Neural progenitor cell (in vitro differentiated cells): ENCODE results near the gene PRKAG2. TPM values are rescaled to one million over a fixed set of nuclear protein-coding genes. Genes with fewer than 3 reads are reported as not detected.

Experiments used
- DNase-seq: peaks from one replicate; pipeline ENCODE4 v3.0.0-alpha.2; 2016; ENCODE audit warnings: low spot score
- H2AFZ ChIP-seq: fragments of 200-600 bp; sonication (generic); replicated peaks from 2 replicates; pipeline ENCODE4 v1.6.1; 2016; ENCODE audit warnings: antibody characterized with exemption
- H3F3A ChIP-seq: fragments of 200-600 bp; sonication (generic); 2 replicates; pipeline ENCODE4 v1.6.1; 2016; ENCODE audit warnings: antibody characterized with exemption, low read depth
- H3K27ac ChIP-seq: fragments of 200-600 bp; sonication (generic); 2 replicates; pipeline ENCODE4 v1.5.1; 2016; ENCODE audit warnings: mild to moderate bottlenecking
- H3K27me3 ChIP-seq: fragments of 200-600 bp; sonication (generic); 2 replicates; pipeline ENCODE4 v1.6.1; 2016; ENCODE audit warnings: mild to moderate bottlenecking, moderate library complexity
- H3K36me3 ChIP-seq: fragments of 200-600 bp; sonication (generic); 2 replicates; pipeline ENCODE4 v1.5.1; 2016
- H3K4me1 ChIP-seq: fragments of 200-600 bp; sonication (generic); 2 replicates; pipeline ENCODE4 v1.6.1; 2016; ENCODE audit warnings: mixed run types
- H3K4me2 ChIP-seq: fragments of 200-600 bp; sonication (generic); 2 replicates; pipeline ENCODE4 v1.6.1; 2016
- H3K4me3 ChIP-seq: fragments of 200-600 bp; sonication (generic); 2 replicates; pipeline ENCODE4 v1.5.1; 2016
- H3K79me2 ChIP-seq: fragments of 200-600 bp; sonication (generic); 2 replicates; pipeline ENCODE4 v1.6.1; 2016; ENCODE audit warnings: low read depth
- H3K9ac ChIP-seq: fragments of 200-600 bp; sonication (generic); 2 replicates; pipeline ENCODE4 v1.6.1; 2016
- H3K9me3 ChIP-seq: fragments of 200-600 bp; sonication (generic); 2 replicates; pipeline ENCODE4 v1.5.1; 2016; ENCODE audit warnings: low read depth
- H4K20me1 ChIP-seq: fragments of 200-600 bp; sonication (generic); 2 replicates; pipeline ENCODE4 v1.6.1; 2016; ENCODE audit warnings: low read depth
- H3K27ac Mint-ChIP-seq: 3 replicates; pipeline ENCODE4 v1.8.0; 2021; ENCODE audit warnings: mixed read lengths
- H3K27me3 Mint-ChIP-seq: 2 replicates; pipeline ENCODE4 v1.8.0; 2022; ENCODE audit warnings: low read depth, mild to moderate bottlenecking, inconsistent platforms, moderate library complexity, mixed read lengths; ENCODE audit not compliant: insufficient read depth
- H3K36me3 Mint-ChIP-seq: 3 replicates; pipeline ENCODE4 v1.8.0; 2021; ENCODE audit warnings: mixed read lengths
- H3K4me1 Mint-ChIP-seq: 3 replicates; pipeline ENCODE4 v1.8.0; 2021; ENCODE audit warnings: mixed read lengths
- H3K4me3 Mint-ChIP-seq: 3 replicates; pipeline ENCODE4 v1.8.0; 2021; ENCODE audit warnings: mild to moderate bottlenecking, moderate library complexity, mixed read lengths
- H3K9me3 Mint-ChIP-seq: 3 replicates; pipeline ENCODE4 v1.8.0; 2020; ENCODE audit warnings: mixed read lengths
- EZH2 ChIP-seq: fragments of 200-600 bp; sonication (generic); IDR thresholded peaks from 2 replicates; pipeline ENCODE4 v1.6.1; 2017; ENCODE audit warnings: antibody characterized with exemption, mild to moderate bottlenecking, moderate library complexity
- EZH2phosphoT487 ChIP-seq: fragments of 200-600 bp; sonication (generic); IDR thresholded peaks from 2 replicates; pipeline ENCODE4 v1.6.1; 2017; ENCODE audit warnings: antibody characterized with exemption
- total RNA-seq: library from RNA; depleted of rRNA; stranded (reverse); fragments of >200 nt; gene quantifications from 2 replicates; pipeline ENCODE4 v1.2.3, GENCODE V29; 2015; ENCODE audit warnings: low replicate concordance
- TF ChIP-seq, protein P1 (sequence below): fragments of 200-600 bp; sonication (generic); IDR thresholded peaks from 2 replicates; pipeline ENCODE4 v1.5.1; 2017; ENCODE audit warnings: antibody characterized with exemption, mild to moderate bottlenecking

Gene PRKAG2
- total RNA-seq, 1 donor from 2014 or later, result 11.4 TPM

DNA sequence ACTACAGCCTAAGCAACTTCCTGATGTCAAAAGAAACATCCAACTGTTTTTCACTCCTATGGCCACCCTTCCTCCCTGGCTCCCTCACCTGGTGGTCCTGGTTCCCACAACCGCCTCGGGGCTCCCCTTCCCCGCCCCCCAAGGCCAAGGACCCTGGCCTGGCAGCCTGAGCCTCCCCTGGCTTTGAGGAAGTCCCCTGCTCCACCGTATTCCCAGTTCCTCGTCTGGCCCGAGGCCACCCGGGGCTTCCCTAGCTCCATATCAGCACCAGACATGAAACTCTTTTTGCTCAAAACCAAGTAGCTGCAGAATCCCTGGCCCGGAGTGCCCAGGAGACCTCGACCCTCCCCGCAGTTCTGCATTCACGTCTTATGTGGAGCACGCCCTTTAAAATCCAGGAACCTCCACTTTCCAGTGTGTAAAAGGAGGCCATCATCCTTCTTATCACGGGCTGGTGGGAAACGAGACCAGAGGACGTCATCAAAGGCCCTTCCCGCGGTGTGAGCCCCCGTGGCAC, 82.9 kb downstream of the PRKAG2 start:
- no peaks in the 10 kb centered on the region for H3K79me2 ChIP-seq
- H3K4me1 ChIP-seq, result peaks cover 16% of the 10 kb centered on the region
- peaks cover 39% of the 10 kb centered on the region for H3K4me1 Mint-ChIP-seq
- no peak overlapping the region for H3K9ac ChIP-seq
- no peaks in the 10 kb centered on the region for H3K36me3 ChIP-seq
- H2AFZ ChIP-seq, result no peak overlapping the region
- peak overlapping the region; percentile 60 for H3K27ac Mint-ChIP-seq
- no peaks in the 10 kb centered on the region for H4K20me1 ChIP-seq
- no peak overlapping the region for H3K27ac ChIP-seq
- no peaks in the 10 kb centered on the region for H3K27me3 ChIP-seq
- DNase-seq, result no peak
- no peaks in the 10 kb centered on the region for H3K9me3 ChIP-seq
- H3K4me3 Mint-ChIP-seq, result peak overlapping the region; percentile 15
- no peak overlapping the region for H3K4me3 ChIP-seq
- peaks cover 6% of the 10 kb centered on the region for H3K27me3 Mint-ChIP-seq
- H3K4me2 ChIP-seq, result no peak overlapping the region
- no peaks in the 10 kb centered on the region for H3F3A ChIP-seq
- H3K9me3 Mint-ChIP-seq, result no peaks in the 10 kb centered on the region
- no peaks in the 10 kb centered on the region for H3K36me3 Mint-ChIP-seq
- TF ChIP-seq EZH2phosphoT487 (no peak), EZH2 (no peak)
- TF ChIP-seq, protein P1, sequence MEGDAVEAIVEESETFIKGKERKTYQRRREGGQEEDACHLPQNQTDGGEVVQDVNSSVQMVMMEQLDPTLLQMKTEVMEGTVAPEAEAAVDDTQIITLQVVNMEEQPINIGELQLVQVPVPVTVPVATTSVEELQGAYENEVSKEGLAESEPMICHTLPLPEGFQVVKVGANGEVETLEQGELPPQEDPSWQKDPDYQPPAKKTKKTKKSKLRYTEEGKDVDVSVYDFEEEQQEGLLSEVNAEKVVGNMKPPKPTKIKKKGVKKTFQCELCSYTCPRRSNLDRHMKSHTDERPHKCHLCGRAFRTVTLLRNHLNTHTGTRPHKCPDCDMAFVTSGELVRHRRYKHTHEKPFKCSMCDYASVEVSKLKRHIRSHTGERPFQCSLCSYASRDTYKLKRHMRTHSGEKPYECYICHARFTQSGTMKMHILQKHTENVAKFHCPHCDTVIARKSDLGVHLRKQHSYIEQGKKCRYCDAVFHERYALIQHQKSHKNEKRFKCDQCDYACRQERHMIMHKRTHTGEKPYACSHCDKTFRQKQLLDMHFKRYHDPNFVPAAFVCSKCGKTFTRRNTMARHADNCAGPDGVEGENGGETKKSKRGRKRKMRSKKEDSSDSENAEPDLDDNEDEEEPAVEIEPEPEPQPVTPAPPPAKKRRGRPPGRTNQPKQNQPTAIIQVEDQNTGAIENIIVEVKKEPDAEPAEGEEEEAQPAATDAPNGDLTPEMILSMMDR, result no peak

GRCh38 chr7:151793531-151793951, 83.4 kb downstream of the PRKAG2 start:
- H3K27ac ChIP-seq, result no peak overlapping the region
- H3K4me3 Mint-ChIP-seq, result no peak overlapping the region
- no peak overlapping the region for H3K4me2 ChIP-seq
- H3K36me3 ChIP-seq, result no peaks in the 10 kb centered on the region
- no peak overlapping the region for H3K4me3 ChIP-seq
- no peaks in the 10 kb centered on the region for H3K9me3 ChIP-seq
- peaks cover 16% of the 10 kb centered on the region for H3K4me1 ChIP-seq
- no peak for DNase-seq
- H3K9me3 Mint-ChIP-seq, result no peaks in the 10 kb centered on the region
- H3K4me1 Mint-ChIP-seq, result peaks cover 39% of the 10 kb centered on the region
- no peaks in the 10 kb centered on the region for H3K79me2 ChIP-seq
- TF ChIP-seq, protein P1, result no peak
- TF ChIP-seq EZH2 (no peak), EZH2phosphoT487 (no peak)
- H4K20me1 ChIP-seq, result no peaks in the 10 kb centered on the region
- H3F3A ChIP-seq, result no peaks in the 10 kb centered on the region
- H3K27me3 Mint-ChIP-seq, result peaks cover 6% of the 10 kb centered on the region
- H2AFZ ChIP-seq, result no peak overlapping the region
- H3K27ac Mint-ChIP-seq, result no peak overlapping the region
- no peak overlapping the region for H3K9ac ChIP-seq
- H3K36me3 Mint-ChIP-seq, result no peaks in the 10 kb centered on the region
- no peaks in the 10 kb centered on the region for H3K27me3 ChIP-seq

DNA sequence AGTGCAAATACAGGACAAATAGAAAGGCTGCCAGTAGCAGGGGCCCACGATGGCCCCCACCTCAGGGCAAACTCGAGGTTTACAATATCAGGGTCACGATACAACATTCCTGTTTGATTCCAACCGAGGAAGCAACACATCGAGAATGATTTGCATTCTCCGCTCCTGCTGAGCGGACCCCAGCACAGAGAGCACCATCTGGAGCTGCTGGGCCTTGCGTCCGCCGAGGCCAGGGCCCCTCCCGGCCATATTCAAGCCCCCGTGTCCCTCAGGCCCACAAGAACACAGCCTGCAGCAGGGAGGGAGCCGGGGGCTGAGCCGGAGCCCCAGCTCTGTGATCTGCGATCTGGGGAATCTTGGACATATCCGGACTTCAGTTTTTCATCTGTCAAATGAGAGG, 84.3 kb downstream of the PRKAG2 start:
- no peak overlapping the region for H3K27ac ChIP-seq
- H3K27me3 ChIP-seq, result no peaks in the 10 kb centered on the region
- Mint-ChIP-seq H3K27me3 (peaks cover 6% of the 10 kb centered on the region), H3K36me3 (no peaks in the 10 kb centered on the region), H3K27ac (peak overlapping the region; percentile 96), H3K9me3 (no peaks in the 10 kb centered on the region), H3K4me3 (no peak overlapping the region), H3K4me1 (peaks cover 39% of the 10 kb centered on the region)
- no peaks in the 10 kb centered on the region for H4K20me1 ChIP-seq
- H3K9me3 ChIP-seq, result no peaks in the 10 kb centered on the region
- TF ChIP-seq, protein P1, result no peak
- TF ChIP-seq EZH2phosphoT487 (no peak), EZH2 (no peak)
- no peaks in the 10 kb centered on the region for H3F3A ChIP-seq
- H3K4me3 ChIP-seq, result no peak overlapping the region
- no peak for DNase-seq
- H2AFZ ChIP-seq, result no peak overlapping the region
- no peak overlapping the region for H3K9ac ChIP-seq
- no peak overlapping the region for H3K4me2 ChIP-seq
- no peaks in the 10 kb centered on the region for H3K79me2 ChIP-seq
- H3K36me3 ChIP-seq, result no peaks in the 10 kb centered on the region
- peaks cover 16% of the 10 kb centered on the region for H3K4me1 ChIP-seq
